Inflammatory macrophage (primary cell): ENCODE measurements around the gene SHROOM2.
"Not testable (repeated sequence)": the region's sequence is repeated elsewhere in the genome, so short reads cannot be mapped to it uniquely, and the experiment has no call there.

Experiments
- DNase-seq, 2 donors: peaks; one replicate each; pipeline ENCODE4 v3.0.0-alpha.2; 2020 to 2022

SHROOM2 gene

DNA sequence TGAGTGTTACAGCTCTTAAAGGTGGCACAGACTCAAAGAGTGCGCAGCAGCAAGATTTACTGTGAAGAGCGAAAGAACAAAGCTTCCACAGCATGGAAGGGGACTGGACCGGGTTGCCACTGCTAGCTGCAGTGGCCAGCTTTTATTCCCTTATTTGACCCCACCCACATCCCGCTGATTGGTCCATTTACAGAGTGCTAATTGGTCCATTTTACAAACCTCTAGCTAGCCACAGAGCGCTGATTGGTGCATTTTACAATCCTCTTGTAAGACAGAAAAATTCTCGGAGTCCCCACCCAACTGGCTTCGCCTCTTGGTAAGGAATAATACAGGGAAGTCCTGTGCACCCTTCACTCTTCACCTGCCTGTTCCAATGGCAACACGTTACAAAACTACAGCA, 1.9 kb upstream of the SHROOM2 start:
- DNase-seq = no peak

- no peak for DNase-seq
These were observed 830 bp upstream of the SHROOM2 start for GRCh38 chrX:9785254-9785943.

GRCh38 chrX:9786798-9787635, 788 bp downstream of the SHROOM2 start:
- DNase-seq = no peak

DNA sequence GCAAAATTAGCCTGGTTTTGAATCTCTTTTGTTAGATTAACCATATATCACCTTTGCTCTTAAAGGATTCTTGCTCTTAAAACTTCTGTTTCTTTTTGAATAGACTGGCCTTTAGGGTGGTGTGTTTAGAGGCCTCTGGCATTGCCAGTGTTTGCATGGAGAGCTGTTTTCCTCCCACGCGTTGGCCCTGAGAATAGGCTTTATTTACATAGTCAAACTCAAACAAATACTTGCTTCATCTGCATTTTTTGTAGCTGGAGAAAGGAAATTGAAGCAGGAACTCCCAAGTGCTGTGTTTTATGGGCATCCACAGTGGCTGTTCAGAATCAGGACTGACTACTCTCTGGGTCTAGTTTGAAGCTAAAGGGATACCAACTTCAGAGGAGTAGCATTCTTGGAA, 2.7 kb downstream of the SHROOM2 start:
- no peak for DNase-seq

GRCh38 chrX:9789555-9789954, 3.3 kb downstream of the SHROOM2 start:
- DNase-seq = no peak

DNA sequence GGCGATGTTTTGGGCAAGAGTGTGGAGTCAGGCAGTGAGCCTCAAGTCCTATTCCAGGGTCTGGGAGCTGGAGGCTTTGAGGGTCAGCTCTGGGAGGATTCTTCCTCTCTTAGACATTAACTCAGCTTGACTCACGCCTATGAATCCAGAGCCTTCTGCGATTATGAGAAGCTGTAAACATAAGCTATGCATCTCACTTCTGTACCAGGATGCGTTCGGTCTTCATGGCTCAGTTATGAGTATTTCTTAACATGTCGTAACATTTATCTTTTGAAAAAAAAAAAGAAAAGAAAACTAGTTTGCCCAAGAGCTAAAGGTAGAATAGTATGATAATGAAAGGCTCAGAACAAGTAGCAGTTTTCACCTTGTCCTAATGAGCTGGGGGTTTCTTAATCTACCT, 4.6 kb downstream of the SHROOM2 start:
- DNase-seq = no peak

DNA sequence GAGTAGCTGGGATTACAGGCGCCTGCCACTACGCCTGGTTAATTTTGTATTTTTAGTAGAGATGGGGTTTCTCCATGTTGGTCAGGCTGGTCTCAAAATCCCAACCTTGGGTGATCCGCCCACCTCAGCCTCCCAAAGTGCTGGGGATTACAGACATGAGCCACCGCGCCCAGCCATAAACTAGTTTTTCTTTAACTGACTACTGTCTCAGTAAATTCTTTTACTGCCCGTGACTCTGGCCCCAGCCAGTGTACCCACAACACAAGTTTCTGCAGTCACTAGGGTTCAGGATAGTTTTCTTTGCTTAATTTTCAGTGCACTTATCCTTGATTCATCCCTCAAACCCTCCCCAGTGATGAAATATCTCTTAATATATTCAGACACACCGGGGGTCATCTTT, 8.3 kb downstream of the SHROOM2 start:
- no peak for DNase-seq

- no peak for DNase-seq
These were observed 11.4 kb downstream of the SHROOM2 start for GRCh38 chrX:9797384-9798360.

DNA sequence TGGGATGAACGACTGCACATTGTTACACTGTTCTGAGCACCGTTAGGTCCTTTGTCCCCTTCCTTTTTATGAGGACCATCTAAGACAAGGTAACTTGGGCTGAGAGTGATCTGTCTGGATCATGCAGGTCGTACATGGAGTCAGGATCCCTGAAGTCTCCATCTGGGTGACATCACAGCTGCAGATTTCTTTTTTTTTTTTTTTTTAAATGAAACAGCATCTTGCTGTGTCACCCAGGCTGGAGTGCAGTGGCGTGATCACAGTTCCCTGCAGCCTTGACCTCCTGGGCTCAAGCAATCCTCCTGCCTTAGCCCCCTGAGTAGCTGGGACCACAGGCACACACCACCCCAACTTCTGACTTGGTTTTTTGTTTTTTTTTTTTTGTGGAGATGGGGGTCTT, 16.5 kb downstream of the SHROOM2 start:
- no peak for DNase-seq

GRCh38 chrX:9804444-9804843, 18.2 kb downstream of the SHROOM2 start:
- DNase-seq = no peak

- no peak for DNase-seq
These were observed 19.7 kb downstream of the SHROOM2 start for GRCh38 chrX:9805956-9806355.

DNA sequence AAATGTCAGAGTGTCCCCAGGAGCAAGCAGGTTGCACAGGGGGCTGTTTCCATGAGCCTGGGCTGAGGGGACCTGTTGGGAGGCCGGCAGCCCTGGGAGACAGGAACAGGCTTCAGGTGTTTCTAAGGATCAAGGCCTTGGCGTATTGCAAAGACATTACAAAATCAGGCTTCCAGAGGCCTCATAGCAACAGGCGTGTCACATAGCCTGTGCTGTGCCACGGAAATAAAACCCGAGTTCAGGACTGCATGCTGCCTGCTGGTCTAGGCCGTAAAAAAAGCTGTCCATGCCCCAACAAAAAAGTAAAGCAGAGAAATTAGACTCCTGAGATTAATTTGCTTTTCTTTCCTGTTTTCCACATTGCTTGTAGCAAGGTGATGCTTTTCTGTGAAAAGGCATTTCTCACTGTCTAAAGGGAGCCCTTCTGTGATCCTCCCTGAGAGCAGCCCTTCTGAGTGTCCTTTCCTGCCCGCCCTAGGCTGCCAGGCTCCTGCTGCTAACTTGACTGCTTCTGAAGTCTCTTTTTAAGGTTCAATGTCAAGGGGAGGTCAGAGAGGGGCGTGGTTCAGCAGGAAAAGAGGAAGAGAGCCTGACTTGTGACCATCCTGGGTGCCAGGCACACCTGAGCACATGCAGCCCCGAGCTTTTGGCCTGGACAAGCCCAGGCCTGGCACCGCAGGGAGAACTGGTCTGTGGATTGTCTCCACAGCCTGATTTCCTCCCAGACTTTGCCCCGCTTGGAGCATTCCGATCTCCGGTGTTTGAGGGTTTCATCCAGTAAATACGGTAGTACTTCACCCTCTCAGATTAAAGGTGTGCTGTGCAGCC, 21.3 kb downstream of the SHROOM2 start:
- no peak for DNase-seq

- DNase-seq = not testable (repeated sequence)
These were observed 23.6 kb downstream of the SHROOM2 start for GRCh38 chrX:9809876-9810275.

- not testable (repeated sequence) for DNase-seq
These were observed 24.9 kb downstream of the SHROOM2 start for GRCh38 chrX:9811086-9811485.

GRCh38 chrX:9816084-9816700, 30.0 kb downstream of the SHROOM2 start:
- no peak for DNase-seq

DNA sequence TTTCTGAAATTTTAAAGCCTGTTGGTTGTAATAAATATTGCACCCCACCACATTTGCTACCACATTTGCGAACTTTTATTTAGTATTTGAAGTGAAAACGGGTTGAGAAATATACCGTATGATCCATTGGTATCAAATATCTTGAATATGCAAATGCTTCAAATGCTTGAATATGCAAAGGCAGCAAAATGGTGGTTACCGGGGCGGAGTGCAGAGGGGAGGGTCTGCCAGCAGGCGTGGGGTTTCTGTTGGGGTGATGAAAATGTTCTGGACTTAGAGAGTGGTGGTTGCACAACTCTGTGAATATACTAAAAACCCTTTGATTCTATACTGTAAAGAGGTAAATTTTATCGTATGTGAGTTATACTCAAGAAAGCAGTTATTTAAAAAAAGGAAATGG, 35.3 kb downstream of the SHROOM2 start:
- no peak for DNase-seq

- no peak for DNase-seq
These were observed 38.3 kb downstream of the SHROOM2 start for GRCh38 chrX:9824554-9824953.

- no peak for DNase-seq
These were observed 39.0 kb downstream of the SHROOM2 start for GRCh38 chrX:9825129-9825790.

GRCh38 chrX:9825966-9826365, 39.7 kb downstream of the SHROOM2 start:
- no peak for DNase-seq

DNA sequence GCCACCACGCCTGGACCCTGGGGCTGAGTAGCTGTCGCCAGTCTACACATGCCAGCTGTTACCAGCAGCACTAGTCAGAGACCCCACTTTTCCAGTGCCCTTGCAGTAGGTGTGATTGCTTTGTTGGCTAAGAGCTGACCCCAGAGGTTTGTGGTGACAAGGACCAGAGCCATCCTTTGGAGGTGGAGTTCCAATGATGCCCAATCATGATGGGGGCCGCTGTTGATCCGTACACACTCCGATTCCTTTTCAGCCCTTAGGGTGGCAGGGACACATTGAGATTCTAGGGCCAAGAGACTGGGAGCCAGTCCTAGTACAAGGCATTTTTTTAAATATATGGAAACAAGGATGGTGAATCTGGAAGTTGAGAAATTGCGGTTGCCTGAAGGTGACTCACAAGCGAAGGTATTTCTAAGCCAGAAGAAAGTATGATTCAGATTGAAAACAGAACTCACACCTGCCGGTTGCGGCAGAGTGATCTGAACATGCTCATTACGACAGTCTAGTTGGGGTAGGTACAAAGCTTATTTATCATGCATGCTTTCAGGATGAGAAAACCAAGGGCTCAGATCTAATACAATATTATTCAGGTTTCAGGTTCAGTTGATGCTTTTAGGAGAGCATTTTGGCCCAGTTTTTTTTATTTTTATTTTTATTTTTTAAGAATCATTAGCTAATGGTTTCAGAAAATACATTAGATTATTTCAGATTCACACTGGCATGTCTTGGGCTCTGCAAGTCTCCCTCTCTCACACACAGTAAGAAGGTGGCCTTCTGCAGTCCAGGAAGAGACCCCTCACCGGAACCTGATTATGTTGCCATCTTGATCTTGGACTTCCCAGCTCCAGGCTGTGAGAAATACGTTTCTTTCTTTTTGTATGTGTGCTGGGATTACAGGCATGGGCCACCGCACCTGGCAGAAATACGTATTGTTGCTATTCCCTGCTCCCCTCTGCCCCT, 43.4 kb downstream of the SHROOM2 start:
- no peak for DNase-seq
